Measurements from ENCODE around the gene FOXK1. TPM values are rescaled to one million over a fixed set of nuclear protein-coding genes. Genes with fewer than 3 reads are reported as not detected.

FOXK1 gene
- total and polyA plus RNA-seq, 2 of the 13 experiments (the other 11 are each of a cell fraction or from before 2014, with no cell fraction given) = 4.6 to 8.8 TPM

DNA sequence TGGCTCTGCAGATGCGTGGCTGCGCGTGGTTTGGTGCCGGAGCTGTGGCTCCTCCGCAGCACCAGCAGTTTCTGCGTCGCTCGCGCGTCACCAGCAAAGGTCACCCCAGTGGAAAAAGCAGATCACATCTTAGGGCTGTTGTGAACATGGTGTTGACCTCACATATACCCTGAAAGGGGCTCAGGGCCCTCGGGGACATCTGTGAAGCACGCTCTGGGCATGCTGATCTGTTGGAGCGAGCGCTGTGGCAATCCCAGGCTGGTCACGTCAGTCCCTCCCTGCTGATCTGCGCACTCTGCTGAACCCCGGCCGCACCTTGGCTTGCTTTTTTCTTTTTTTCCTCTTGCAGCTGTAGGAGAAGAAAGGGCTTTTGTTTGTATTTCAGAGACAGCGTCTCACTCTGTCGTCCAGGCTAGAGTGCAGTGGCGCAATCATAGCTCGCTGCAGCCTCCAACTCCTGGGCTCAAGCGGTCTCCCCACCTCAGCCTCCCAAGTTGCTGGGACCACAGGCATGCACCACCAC lies 60.0 kb downstream of the FOXK1 start (continued):
- TF ChIP-seq KAT7 (CRISPR knock-in tag; IDR thresholded peaks at IDR 0.05; ENCODE audit: borderline replicate concordance) (0 out of 2 replicates have a peak, but pooled peaks have one; percentile 88), XBP1 (CRISPR knock-in tag; IDR thresholded peaks at IDR 0.05) (no peak), ELF1 (CRISPR knock-in tag; IDR thresholded peaks at IDR 0.05) (no peak), CEBPB (IDR thresholded peaks at IDR 0.05; ENCODE audit: borderline replicate concordance, low read depth, low read length) (peak; percentile 94), GLI4 (CRISPR knock-in tag; IDR thresholded peaks at IDR 0.05; ENCODE audit: borderline replicate concordance) (no peak), GTF2F1 (IDR thresholded peaks at IDR 0.05; ENCODE audit: low read length) (no peak), ZNF143 (CRISPR knock-in tag; IDR thresholded peaks at IDR 0.05) (no peak; the same call in none of the 2 replicates), SNAI1 (CRISPR knock-in tag; IDR thresholded peaks at IDR 0.05; ENCODE audit: borderline replicate concordance) (no peak), ATM (IDR thresholded peaks at IDR 0.05; ENCODE audit: borderline replicate concordance) (no peak), CREM (IDR thresholded peaks at IDR 0.05) (peak; percentile 66; the same call in 1 of the 2 replicates), CREM (CRISPR knock-in tag; IDR thresholded peaks at IDR 0.05) (no peak), FOSL2 (CRISPR knock-in tag; IDR thresholded peaks at IDR 0.05) (peak; percentile 58; the same call in 1 of the 2 replicates), ZNF605 (CRISPR knock-in tag; IDR thresholded peaks at IDR 0.05) (no peak), ZNF615 (CRISPR knock-in tag; IDR thresholded peaks at IDR 0.05; ENCODE audit: borderline replicate concordance) (no peak), ZSCAN12 (CRISPR knock-in tag; IDR thresholded peaks at IDR 0.05) (no peak), REPIN1 (CRISPR knock-in tag; IDR thresholded peaks at IDR 0.05; ENCODE audit: borderline replicate concordance, low read depth) (peak; percentile 54; the same call in 1 of the 2 replicates), ATF7-NPFF (CRISPR knock-in tag; IDR thresholded peaks at IDR 0.05; ENCODE audit: low read depth) (no peak), ZBTB10 (CRISPR knock-in tag; IDR thresholded peaks at IDR 0.05; ENCODE audit: borderline replicate concordance) (no peak), HNF4A (CRISPR knock-in tag; IDR thresholded peaks at IDR 0.05) (peak; percentile 62), HMG20B (CRISPR knock-in tag; conservative IDR thresholded peaks at IDR 0.05) (no peak), ZMAT3 (CRISPR knock-in tag; conservative IDR thresholded peaks at IDR 0.05) (peak; percentile 94), DMAP1 (CRISPR knock-in tag; IDR thresholded peaks at IDR 0.05) (0 out of 2 replicates have a peak, but pooled peaks have one; percentile 44), FOXP1 (IDR thresholded peaks at IDR 0.05) (no peak), FOXP1 (CRISPR knock-in tag; IDR thresholded peaks at IDR 0.05) (peak; percentile 44; the same call in 1 of the 2 replicates)
- TF ChIP-seq, protein P1, sequence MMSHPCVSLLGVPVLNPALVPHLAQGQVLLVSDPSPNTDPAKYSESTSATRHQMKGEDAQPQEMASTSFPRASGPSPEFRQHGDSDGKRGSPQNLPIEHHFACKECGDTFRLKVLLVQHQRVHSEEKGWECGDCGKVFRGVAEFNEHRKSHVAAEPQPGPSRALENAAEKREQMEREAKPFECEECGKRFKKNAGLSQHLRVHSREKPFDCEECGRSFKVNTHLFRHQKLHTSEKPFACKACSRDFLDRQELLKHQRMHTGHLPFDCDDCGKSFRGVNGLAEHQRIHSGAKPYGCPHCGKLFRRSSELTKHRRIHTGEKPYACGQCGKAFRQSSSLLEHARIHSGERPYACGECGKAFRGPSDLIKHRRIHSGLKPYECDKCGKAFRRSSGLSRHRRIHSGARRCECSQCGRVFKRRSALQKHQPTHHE (CRISPR knock-in tag; IDR thresholded peaks at IDR 0.05; ENCODE audit: borderline replicate concordance) = no peak
- TF ChIP-seq, protein P2, sequence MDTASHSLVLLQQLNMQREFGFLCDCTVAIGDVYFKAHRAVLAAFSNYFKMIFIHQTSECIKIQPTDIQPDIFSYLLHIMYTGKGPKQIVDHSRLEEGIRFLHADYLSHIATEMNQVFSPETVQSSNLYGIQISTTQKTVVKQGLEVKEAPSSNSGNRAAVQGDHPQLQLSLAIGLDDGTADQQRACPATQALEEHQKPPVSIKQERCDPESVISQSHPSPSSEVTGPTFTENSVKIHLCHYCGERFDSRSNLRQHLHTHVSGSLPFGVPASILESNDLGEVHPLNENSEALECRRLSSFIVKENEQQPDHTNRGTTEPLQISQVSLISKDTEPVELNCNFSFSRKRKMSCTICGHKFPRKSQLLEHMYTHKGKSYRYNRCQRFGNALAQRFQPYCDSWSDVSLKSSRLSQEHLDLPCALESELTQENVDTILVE (CRISPR knock-in tag; IDR thresholded peaks at IDR 0.05) = peak; percentile 62
- TF ChIP-seq, protein P3, sequence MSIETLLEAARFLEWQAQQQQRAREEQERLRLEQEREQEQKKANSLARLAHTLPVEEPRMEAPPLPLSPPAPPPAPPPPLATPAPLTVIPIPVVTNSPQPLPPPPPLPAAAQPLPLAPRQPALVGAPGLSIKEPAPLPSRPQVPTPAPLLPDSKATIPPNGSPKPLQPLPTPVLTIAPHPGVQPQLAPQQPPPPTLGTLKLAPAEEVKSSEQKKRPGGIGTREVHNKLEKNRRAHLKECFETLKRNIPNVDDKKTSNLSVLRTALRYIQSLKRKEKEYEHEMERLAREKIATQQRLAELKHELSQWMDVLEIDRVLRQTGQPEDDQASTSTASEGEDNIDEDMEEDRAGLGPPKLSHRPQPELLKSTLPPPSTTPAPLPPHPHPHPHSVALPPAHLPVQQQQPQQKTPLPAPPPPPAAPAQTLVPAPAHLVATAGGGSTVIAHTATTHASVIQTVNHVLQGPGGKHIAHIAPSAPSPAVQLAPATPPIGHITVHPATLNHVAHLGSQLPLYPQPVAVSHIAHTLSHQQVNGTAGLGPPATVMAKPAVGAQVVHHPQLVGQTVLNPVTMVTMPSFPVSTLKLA (IDR thresholded peaks at IDR 0.05) = no peak

Measured in HepG2 (cell line).